Activated naive CD4-positive, alpha-beta T cell treated with anti-CD3 and anti-CD28 coated beads, Interleukin-2, amount 50 U/mL, for 16 hours (primary cell): ENCODE measurements around the gene TMEM234.
A peak's percentile ranks its signal among the peaks of the same experiment; 100 is the strongest.

ENCODE experiments used
- DNase-seq: peaks from one replicate; pipeline ENCODE4 v3.0.0-alpha.2; 2020

TMEM234 gene

GRCh38 chr1:32239337-32239736 lies 17.2 kb upstream of the TMEM234 start:
- DNase-seq, result no peak

GRCh38 chr1:32234792-32235191 lies 12.6 kb upstream of the TMEM234 start:
- DNase-seq, result no peak

- DNase-seq, result no peak
Measured at GRCh38 chr1:32232558-32233304, 10.6 kb upstream of the TMEM234 start.

- no peak for DNase-seq
Measured at GRCh38 chr1:32231843-32232432, 9.8 kb upstream of the TMEM234 start.

- no peak for DNase-seq
Measured at GRCh38 chr1:32228771-32229170, 6.6 kb upstream of the TMEM234 start.

- DNase-seq, result no peak
Measured at GRCh38 chr1:32224285-32224684, 2.1 kb upstream of the TMEM234 start.

GRCh38 chr1:32223683-32224082 lies 1.5 kb upstream of the TMEM234 start:
- no peak for DNase-seq

- DNase-seq, result no peak
Measured at GRCh38 chr1:32221581-32221979, 573 bp downstream of the TMEM234 start.

GRCh38 chr1:32220746-32221580 lies 1.2 kb downstream of the TMEM234 start:
- no peak for DNase-seq

GRCh38 chr1:32219022-32219421 lies 3.1 kb downstream of the TMEM234 start:
- DNase-seq, result no peak

GRCh38 chr1:32216566-32216965 lies 5.6 kb downstream of the TMEM234 start:
- no peak for DNase-seq

- DNase-seq, result peak; percentile 66
Measured at GRCh38 chr1:32215629-32216480, 6.3 kb downstream of the TMEM234 start.

GRCh38 chr1:32208891-32209328 lies 13.2 kb downstream of the TMEM234 start, which contains the start of gene DCDC2B:
TSS of gene DCDC2B (plus strand) at chr1:32209089. CDS start at chr1:32209094, 5 bp downstream.
- DNase-seq, result no peak

- DNase-seq, result no peak
Measured at GRCh38 chr1:32208469-32208868, 13.7 kb downstream of the TMEM234 start.

- peak; percentile 84 for DNase-seq
Measured at GRCh38 chr1:32205401-32206370, 16.5 kb downstream of the TMEM234 start, which contains the start of gene IQCC. TSS of gene IQCC (plus strand) at chr1:32205671. CDS start at chr1:32205682, 11 bp downstream.

GRCh38 chr1:32204943-32205361 lies 17.2 kb downstream of the TMEM234 start:
- no peak for DNase-seq

GRCh38 chr1:32201011-32201855 lies 20.9 kb downstream of the TMEM234 start:
- DNase-seq, result peak; percentile 76

GRCh38 chr1:32200226-32201010 lies 21.7 kb downstream of the TMEM234 start, which contains the start of gene CCDC28B:
TSS of gene CCDC28B (plus strand) at chr1:32200595. CDS start at chr1:32201936, 1,341 bp downstream.
- DNase-seq, result peak; percentile 57

GRCh38 chr1:32199717-32200072 lies 22.5 kb downstream of the TMEM234 start:
- no peak for DNase-seq
